IMR-90 (cell line): Measurements from ENCODE around the gene MCM5. TPM values are rescaled to one million over a fixed set of nuclear protein-coding genes. Genes with fewer than 3 reads are reported as not detected.
A peak's percentile ranks its signal among the peaks of the same experiment; 100 is the strongest.

Experiments
- ATAC-seq: fragments of 200-7000 bp; cut with Tn5 transposase; 2 replicates; pipeline ENCODE4 v1.9.1; 2020; ENCODE audit warnings: low read depth, mild to moderate bottlenecking, moderate library complexity
- BruUV-seq: library from RNA; stranded (reverse); fragments of 400-500 nt; replicated peaks from 2 replicates; lab custom pipeline; 2021; lab: Mats Ljungman, UMichigan
- CTCF ChIA-PET: fragments of 300-600 bp; formaldehyde crosslinking; extraction: SDS; loops from one replicate; lab custom pipeline; 2021; ENCODE audit warnings: antibody characterized with exemption; lab: Yijun Ruan, JAX
- POLR2A ChIA-PET: fragments of 300-600 bp; sonication (Branson Sonifier 250); formaldehyde crosslinking; loops from one replicate; lab custom pipeline; 2022; ENCODE audit warnings: antibody characterized with exemption; ENCODE audit not compliant: unreplicated experiment; lab: Charles Lee
- DNase-seq: peaks from one replicate; pipeline ENCODE4 v3.0.0; 2013
- H2AFZ ChIP-seq: replicated peaks from 2 replicates; pipeline ENCODE3; 2013; ENCODE audit warnings: low read length, mild to moderate bottlenecking; ENCODE audit not compliant: poor library complexity
- H2AK5ac ChIP-seq: 2 replicates; pipeline ENCODE4 v1.6.1; 2013; ENCODE audit warnings: low read depth, low read length, inconsistent platforms
- H2AK9ac ChIP-seq: replicated peaks from 2 replicates; pipeline ENCODE3; 2013; ENCODE audit warnings: mild to moderate bottlenecking, low read depth, low read length, moderate library complexity; ENCODE audit not compliant: poor library complexity
- H2BK120ac ChIP-seq: 2 replicates; pipeline ENCODE4 v1.6.1; 2013; ENCODE audit warnings: low read depth, low read length, inconsistent platforms
- H2BK15ac ChIP-seq: 3 replicates; pipeline ENCODE4 v1.6.1; 2013; ENCODE audit warnings: low read depth, low read length, inconsistent platforms
- H2BK20ac ChIP-seq: 2 replicates; pipeline ENCODE4 v1.6.1; 2013; ENCODE audit warnings: low read depth, mild to moderate bottlenecking, inconsistent platforms, low read length, moderate library complexity
- H2BK5ac ChIP-seq: 2 replicates; pipeline ENCODE4 v1.6.1; 2013; ENCODE audit warnings: mild to moderate bottlenecking, low read depth, low read length, inconsistent platforms; ENCODE audit not compliant: poor library complexity, severe bottlenecking
- H3K14ac ChIP-seq: replicated peaks from 2 replicates; pipeline ENCODE4 v1.6.1; 2013; ENCODE audit warnings: low read depth, low read length, inconsistent platforms
- H3K18ac ChIP-seq: 2 replicates; pipeline ENCODE4 v1.6.1; 2013; ENCODE audit warnings: low read depth, low read length, control low read depth
- H3K23ac ChIP-seq: 2 replicates; pipeline ENCODE4 v1.6.1; 2013; ENCODE audit warnings: low read depth, low read length, inconsistent platforms
- H3K27ac ChIP-seq: 2 replicates; pipeline ENCODE4 v1.5.1; 2013; ENCODE audit warnings: mild to moderate bottlenecking, control low read depth, low read length; ENCODE audit not compliant: insufficient read depth
- H3K27me3 ChIP-seq: 2 replicates; pipeline ENCODE4 v1.6.1; 2013; ENCODE audit warnings: low read length; ENCODE audit not compliant: control insufficient read depth, insufficient read depth
- H3K36me3 ChIP-seq: 2 replicates; pipeline ENCODE4 v1.6.1; 2013; ENCODE audit warnings: low read length, mixed read lengths; ENCODE audit not compliant: control insufficient read depth, insufficient read depth
- H3K4ac ChIP-seq: 2 replicates; pipeline ENCODE4 v1.6.1; 2013; ENCODE audit warnings: low read depth, low read length, inconsistent platforms
- H3K4me1 ChIP-seq: 2 replicates; pipeline ENCODE4 v1.6.1; 2013; ENCODE audit warnings: low read length, mixed read lengths; ENCODE audit not compliant: control insufficient read depth, insufficient read depth
- H3K4me2 ChIP-seq: 2 replicates; pipeline ENCODE4 v1.6.1; 2013; ENCODE audit warnings: low read depth, mild to moderate bottlenecking, control low read depth, low read length, moderate library complexity
- H3K4me3 ChIP-seq: 2 replicates; pipeline ENCODE4 v1.5.1; 2013; ENCODE audit warnings: low read depth, mild to moderate bottlenecking, control low read depth, low read length, moderate library complexity; ENCODE audit not compliant: insufficient read depth
- H3K56ac ChIP-seq: 2 replicates; pipeline ENCODE4 v1.6.1; 2013; ENCODE audit warnings: low read length, inconsistent platforms; ENCODE audit not compliant: insufficient read depth; ENCODE audit errors: extremely low read depth
- H3K79me1 ChIP-seq, 2 experiments: 2 replicates each; pipeline ENCODE4 v1.6.1; 2013; ENCODE audit warnings: low read length in 2 of 2, inconsistent platforms in 1 of 2, low read depth in 1 of 2
- H3K9ac ChIP-seq: 2 replicates; pipeline ENCODE4 v1.6.1; 2013; ENCODE audit warnings: low read depth, low read length, control low read depth
- H3K9me1 ChIP-seq: 2 replicates; pipeline ENCODE4 v1.6.1; 2013; ENCODE audit warnings: low read length, inconsistent platforms; ENCODE audit not compliant: insufficient read depth
- H3K9me3 ChIP-seq: 2 replicates; pipeline ENCODE4 v1.6.1; 2013; ENCODE audit warnings: low read length; ENCODE audit not compliant: control insufficient read depth, insufficient read depth
- H4K20me1 ChIP-seq: 2 replicates; pipeline ENCODE4 v1.6.1; 2013; ENCODE audit warnings: low read length, inconsistent platforms; ENCODE audit not compliant: insufficient read depth
- H4K5ac ChIP-seq: 2 replicates; pipeline ENCODE4 v1.6.1; 2013; ENCODE audit warnings: mild to moderate bottlenecking, low read depth, low read length, control low read depth
- H4K8ac ChIP-seq, 2 experiments: 2 replicates each; pipeline ENCODE4 v1.6.1; 2013; ENCODE audit warnings: low read depth in 2 of 2, low read length in 2 of 2, control low read depth in 1 of 2, inconsistent platforms in 1 of 2
- H4K91ac ChIP-seq: 2 replicates; pipeline ENCODE4 v1.6.1; 2013; ENCODE audit warnings: low read depth, low read length, inconsistent platforms; ENCODE audit not compliant: insufficient read depth
- CHD1 ChIP-seq: IDR thresholded peaks from 2 replicates; pipeline ENCODE4 v1.6.1; 2012; ENCODE audit warnings: low read depth, low read length, improper control_type of control experiment
- CTCF ChIP-seq: conservative IDR thresholded peaks from 2 replicates; pipeline ENCODE4 v1.5.1; 2012; ENCODE audit warnings: mild to moderate bottlenecking, low read depth, low read length, improper control_type of control experiment
- ELK1 ChIP-seq: fragments of 150-350 bp; IDR thresholded peaks from 2 replicates; pipeline ENCODE4 v1.6.1; 2016; ENCODE audit warnings: low read depth, mild to moderate bottlenecking, low read length, moderate library complexity, borderline replicate concordance
- MAFK ChIP-seq: IDR thresholded peaks from 2 replicates; pipeline ENCODE4 v1.6.1; 2012; ENCODE audit warnings: low read depth, low read length, improper control_type of control experiment
- NFE2L2 ChIP-seq: fragments of 150-350 bp; IDR thresholded peaks from 2 replicates; pipeline ENCODE4 v1.6.1; 2016; ENCODE audit warnings: low read depth, mild to moderate bottlenecking, low read length
- POLR2A ChIP-seq: IDR thresholded peaks from 2 replicates; pipeline ENCODE4 v1.6.1; 2012; ENCODE audit warnings: mild to moderate bottlenecking, low read depth, low read length
- RAD21 ChIP-seq: IDR thresholded peaks from 2 replicates; pipeline ENCODE4 v1.6.1; 2012; ENCODE audit warnings: low read length, improper control_type of control experiment
- SMC3 ChIP-seq: fragments of 150-350 bp; IDR thresholded peaks from 2 replicates; pipeline ENCODE4 v1.6.1; 2016; ENCODE audit warnings: low read depth, mild to moderate bottlenecking, antibody characterized with exemption, low read length, moderate library complexity
- USF2 ChIP-seq: fragments of 150-350 bp; IDR thresholded peaks from 2 replicates; pipeline ENCODE4 v1.6.1; 2017; ENCODE audit warnings: mild to moderate bottlenecking, antibody characterized with exemption, low read length, low read depth
- WGBS, 2 experiments: methylation state at CpG; one replicate each; pipeline versions ENCODE4 v1.1.5 to v1.1.7; 2013; ENCODE audit warnings: missing lambda C conversion rate in 2 of 2; ENCODE audit not compliant: insufficient read length in 1 of 2; ENCODE audit errors: extremely low coverage in 2 of 2; 5-methylcytosine and 5-hydroxymethylcytosine counted together
- dilution Hi-C: fragments of 300-500 bp; cut with HindIII; formaldehyde crosslinking; loops from one replicate; pipeline ENCODE4 v1.14.3; 2018; ENCODE audit warnings: low sequenced_read_pairs; ENCODE audit not compliant: unreplicated experiment
- in situ Hi-C: fragments of 300-500 bp; cut with MboI; formaldehyde crosslinking; loops from 3 replicates; pipeline ENCODE4 v1.14.3; 2019; ENCODE audit warnings: low sequenced_read_pairs, inconsistent platforms, mixed read lengths
- intact Hi-C: fragments of 100-400 bp; cut with micrococcal nuclease; formaldehyde crosslinking; loops from 2 replicates; pipeline ENCODE4 v1.10.0; 2022
- polyA plus RNA-seq, 3 experiments: library from polyadenylated mRNA; depleted of rRNA; stranded (reverse); fragments of >200 nt; gene quantifications; 2 replicates each; pipeline ENCODE4 v1.2.3, GENCODE V29; 2012; ENCODE audit warnings: low replicate concordance in 1 of 3
- total RNA-seq: library from RNA; depleted of rRNA; stranded (reverse); fragments of >200 nt; gene quantifications from 2 replicates; pipeline ENCODE4 v1.2.3, GENCODE V29; 2012

The MCM5 gene
- total and polyA plus RNA-seq, 2 of the 4 experiments (the other 2 are of a cell fraction), result 43.0 to 58.6 TPM

GRCh38 chr22:35432228-35432905, 32.4 kb downstream of the MCM5 start:
- no peak overlapping the region for H3K56ac ChIP-seq
- no peak overlapping the region for H3K18ac ChIP-seq
- peaks cover 3% of the 10 kb centered on the region; the same call in 1 of the 2 replicates for H4K20me1 ChIP-seq
- dilution Hi-C loops (no loop called here), in situ Hi-C loops (loop anchor here (5.0 to 10.0 kb wide), 3 partner anchors 150 to 692 kb away; no protein-coding TSS in a partner anchor), intact Hi-C loops (loop anchor here (5.0 to 10.0 kb wide), 3 partner anchors 135 to 492 kb away; no protein-coding TSS in a partner anchor)
- POLR2A ChIA-PET, result no interaction called here
- no peak overlapping the region for H2AK5ac ChIP-seq
- H4K5ac ChIP-seq, result no peak overlapping the region
- DNase-seq (no peak), ATAC-seq (no peak)
- no peak overlapping the region for H4K8ac ChIP-seq
- no peak overlapping the region for H3K4ac ChIP-seq
- no peaks in the 10 kb centered on the region for H3K36me3 ChIP-seq
- no peak overlapping the region for H3K4me2 ChIP-seq
- no peak overlapping the region for H3K27ac ChIP-seq
- no peak overlapping the region for H2BK120ac ChIP-seq
- H3K27me3 ChIP-seq, result no peaks in the 10 kb centered on the region
- TF ChIP-seq RAD21, result no peak
- no peak for TF ChIP-seq CTCF
- TF ChIP-seq NFE2L2, result no peak
- TF ChIP-seq CHD1, result no peak
- no peak for TF ChIP-seq ELK1
- TF ChIP-seq MAFK, result no peak
- no peak for TF ChIP-seq USF2
- TF ChIP-seq SMC3, result no peak
- no peak for TF ChIP-seq POLR2A
- no peak overlapping the region for H3K23ac ChIP-seq
- no peak overlapping the region for H2BK5ac ChIP-seq
- H4K91ac ChIP-seq, result no peak overlapping the region
- H3K9ac ChIP-seq, result no peak overlapping the region
- BruUV-seq, result no TSS peak
- no peaks in the 10 kb centered on the region for H3K9me1 ChIP-seq
- no peak overlapping the region for H2BK15ac ChIP-seq
- H2AK9ac ChIP-seq, result peak overlapping the region; percentile 1
- no peak overlapping the region for H2AFZ ChIP-seq
- CTCF ChIA-PET, result no interaction called here
- peak overlapping the region; percentile 28; the same call in 1 of the 2 replicates for H2BK20ac ChIP-seq
- H3K9me3 ChIP-seq, result peaks cover 10% of the 10 kb centered on the region
- no peak overlapping the region for H3K4me3 ChIP-seq
- H3K14ac ChIP-seq, result no peak overlapping the region
- 100% methylated on average over 3 of the region's 13 CpGs; no CpG with 5 or more reads in 1 of the 2 experiments for WGBS, 2 experiments
- H3K4me1 ChIP-seq, result 0 out of 2 replicates have a peak, but pooled peaks cover 2% of the 10 kb centered on the region
- peaks cover 0 to 14% of the 10 kb centered on the region in 2 experiments; a peak in 1 of 4 replicates for H3K79me1 ChIP-seq
